MM.1S (cell line): ENCODE results near the gene SAMD13.

Experiments used
- DNase-seq: peaks from one replicate; pipeline ENCODE4 v3.0.0-alpha.2; 2015
- H2AFZ ChIP-seq: fragments of 300-600 bp; sonication (generic); 2 replicates; pipeline ENCODE4 v1.6.0; 2016; ENCODE audit warnings: antibody characterized with exemption, low read length
- H3F3A ChIP-seq: fragments of 300-600 bp; sonication (generic); 2 replicates; pipeline ENCODE4 v1.6.1; 2016; ENCODE audit warnings: mild to moderate bottlenecking, antibody characterized with exemption, low read length, moderate library complexity, mixed read lengths; ENCODE audit not compliant: insufficient read depth
- H3K27ac ChIP-seq: fragments of 300-600 bp; sonication (generic); 2 replicates; pipeline ENCODE4 v1.5.1; 2016; ENCODE audit warnings: mild to moderate bottlenecking, low read length
- H3K27me3 ChIP-seq: fragments of 300-600 bp; sonication (generic); replicated peaks from 2 replicates; pipeline ENCODE4 v1.6.0; 2016; ENCODE audit warnings: low read length; ENCODE audit not compliant: insufficient read depth
- H3K36me3 ChIP-seq: fragments of 300-600 bp; sonication (generic); replicated peaks from 2 replicates; pipeline ENCODE4 v1.6.1; 2016; ENCODE audit warnings: mild to moderate bottlenecking, low read length, mixed read lengths; ENCODE audit not compliant: insufficient read depth
- H3K4me1 ChIP-seq: fragments of 300-600 bp; sonication (generic); 2 replicates; pipeline ENCODE4 v1.6.1; 2016; ENCODE audit warnings: low read length, mixed read lengths
- H3K4me2 ChIP-seq: fragments of 300-600 bp; sonication (generic); 2 replicates; pipeline ENCODE4 v1.6.0; 2016; ENCODE audit warnings: low read depth, low read length
- H3K4me3 ChIP-seq: fragments of 300-600 bp; sonication (generic); 2 replicates; pipeline ENCODE4 v1.5.1; 2016; ENCODE audit warnings: low read length, mixed read lengths
- H3K79me2 ChIP-seq: fragments of 300-600 bp; sonication (generic); 2 replicates; pipeline ENCODE4 v1.6.1; 2016; ENCODE audit warnings: mixed run types, low read length, mixed read lengths
- H3K9ac ChIP-seq: fragments of 300-600 bp; sonication (generic); 2 replicates; pipeline ENCODE4 v1.6.1; 2016; ENCODE audit warnings: low read length, mixed read lengths
- H3K9me2 ChIP-seq: fragments of 300-600 bp; sonication (generic); replicated peaks from 2 replicates; pipeline ENCODE4 v1.6.1; 2016; ENCODE audit warnings: mild to moderate bottlenecking, low read length, mixed read lengths; ENCODE audit not compliant: insufficient read depth
- H3K9me3 ChIP-seq: fragments of 300-600 bp; sonication (generic); replicated peaks from 2 replicates; pipeline ENCODE4 v1.6.1; 2016; ENCODE audit warnings: mild to moderate bottlenecking, low read length, mixed read lengths; ENCODE audit not compliant: insufficient read depth
- H4K20me1 ChIP-seq: fragments of 300-600 bp; sonication (generic); 2 replicates; pipeline ENCODE4 v1.6.1; 2016; ENCODE audit warnings: mild to moderate bottlenecking, low read length, moderate library complexity, mixed read lengths; ENCODE audit not compliant: insufficient read depth
- CTCF ChIP-seq: fragments of 300-600 bp; sonication (generic); IDR thresholded peaks from 2 replicates; pipeline ENCODE4 v1.5.1; 2016; ENCODE audit warnings: antibody characterized with exemption, low read length, mixed read lengths
- EZH2 ChIP-seq: fragments of 300-600 bp; sonication (generic); optimal IDR thresholded peaks from 2 replicates; pipeline ENCODE3; 2017; ENCODE audit warnings: low read depth, mild to moderate bottlenecking, antibody characterized with exemption, low read length, mixed read lengths
- EZH2phosphoT487 ChIP-seq: fragments of 300-600 bp; sonication (generic); IDR thresholded peaks from 2 replicates; pipeline ENCODE4 v1.6.1; 2018; ENCODE audit warnings: antibody characterized with exemption, low read length

Gene SAMD13

GRCh38 chr1:84347932-84348555 is 46.5 kb downstream of the SAMD13 start:
- Histone ChIP-seq H3K27ac (no peak overlapping the region), H3K27me3 (no peaks in the 10 kb centered on the region), H2AFZ (no peak overlapping the region), H3K9ac (no peak overlapping the region), H3K4me1 (no peaks in the 10 kb centered on the region), H3K9me3 (no peaks in the 10 kb centered on the region), H3K79me2 (no peaks in the 10 kb centered on the region), H3F3A (no peaks in the 10 kb centered on the region), H3K4me2 (no peak overlapping the region), H3K4me3 (no peak overlapping the region), H3K36me3 (no peaks in the 10 kb centered on the region), H4K20me1 (no peaks in the 10 kb centered on the region), H3K9me2 (no peaks in the 10 kb centered on the region)
- DNase-seq, result no peak
- no peak for TF ChIP-seq EZH2phosphoT487
- TF ChIP-seq EZH2, result no peak
- TF ChIP-seq CTCF, result no peak

GRCh38 chr1:84348759-84349158 is 47.3 kb downstream of the SAMD13 start:
- Histone ChIP-seq H3K4me3 (no peak overlapping the region), H4K20me1 (no peaks in the 10 kb centered on the region), H3K27me3 (no peaks in the 10 kb centered on the region), H3K4me2 (no peak overlapping the region), H3K36me3 (no peaks in the 10 kb centered on the region), H3K9me3 (no peaks in the 10 kb centered on the region), H3F3A (no peaks in the 10 kb centered on the region), H3K4me1 (no peaks in the 10 kb centered on the region), H2AFZ (no peak overlapping the region), H3K79me2 (no peaks in the 10 kb centered on the region), H3K9me2 (no peaks in the 10 kb centered on the region), H3K9ac (no peak overlapping the region), H3K27ac (no peak overlapping the region)
- DNase-seq, result no peak
- no peak for TF ChIP-seq CTCF
- no peak for TF ChIP-seq EZH2
- TF ChIP-seq EZH2phosphoT487, result no peak

- DNase-seq, result no peak
- TF ChIP-seq EZH2 (no peak), EZH2phosphoT487 (no peak), CTCF (no peak)
Observed at GRCh38 chr1:84350104-84350503, 48.6 kb downstream of the SAMD13 start.

More at GRCh38 chr1:84350104-84350503, 48.6 kb downstream of the SAMD13 start:
- Histone ChIP-seq H3F3A (no peaks in the 10 kb centered on the region), H2AFZ (no peak overlapping the region), H3K9me2 (no peaks in the 10 kb centered on the region), H3K79me2 (no peaks in the 10 kb centered on the region), H3K27ac (no peak overlapping the region), H3K27me3 (no peaks in the 10 kb centered on the region), H3K9me3 (no peaks in the 10 kb centered on the region), H3K36me3 (no peaks in the 10 kb centered on the region), H3K4me3 (no peak overlapping the region), H4K20me1 (no peaks in the 10 kb centered on the region), H3K9ac (no peak overlapping the region), H3K4me1 (no peaks in the 10 kb centered on the region), H3K4me2 (no peak overlapping the region)
